ENCODE measurements around the gene FSCN2. TPM values are rescaled to one million over a fixed set of nuclear protein-coding genes. Genes with fewer than 3 reads are reported as not detected.

FSCN2 gene
- total RNA-seq, 6 experiments from 2014 or later, result 0.22 TPM; not detected in 5

DNA sequence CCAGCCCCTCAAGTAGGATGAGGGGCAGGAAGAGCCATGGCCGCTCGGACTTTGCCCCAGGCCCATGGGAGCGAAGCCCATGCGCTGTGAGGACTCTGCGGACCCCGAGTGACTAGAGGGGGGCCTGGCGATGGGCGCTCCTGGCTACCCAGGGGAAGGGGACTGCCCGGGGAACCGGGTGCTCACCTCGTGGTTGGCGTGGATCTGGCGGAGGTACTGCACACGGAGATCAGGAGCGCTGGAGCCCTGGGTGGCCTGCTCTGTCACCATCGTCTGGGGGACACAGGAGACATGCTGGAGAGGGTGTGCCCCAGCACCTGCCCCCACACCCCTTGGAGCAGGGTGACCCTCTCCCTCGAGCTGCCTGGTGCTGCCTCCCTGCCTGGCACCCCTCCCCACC, 12.9 kb downstream of the FSCN2 start:
- no peak overlapping the region for H3K27ac ChIP-seq
- H3K36me3 ChIP-seq, result peaks cover 0 to 20% (median 4%) of the 10 kb centered on the region in 4 donors
- intact Hi-C loops (cut with DNase I), result no loop called here
- no peaks in the 10 kb centered on the region for H3K4me1 ChIP-seq
- no peaks in the 10 kb centered on the region for H3K27me3 ChIP-seq
- ATAC-seq, result no peak
- no peak overlapping the region for H3K4me3 ChIP-seq
- DNase-seq, result no peak
- no peaks in the 10 kb centered on the region for H3K9me3 ChIP-seq
- WGBS (ENCODE audit: insufficient coverage, low coverage, low lambda C conversion rate, missing lambda C conversion rate), result no CpG with 5 or more reads among the region's 17 CpGs
- no peak for TF ChIP-seq POLR2A (IDR thresholded peaks at IDR 0.05)
- TF ChIP-seq, protein P1, sequence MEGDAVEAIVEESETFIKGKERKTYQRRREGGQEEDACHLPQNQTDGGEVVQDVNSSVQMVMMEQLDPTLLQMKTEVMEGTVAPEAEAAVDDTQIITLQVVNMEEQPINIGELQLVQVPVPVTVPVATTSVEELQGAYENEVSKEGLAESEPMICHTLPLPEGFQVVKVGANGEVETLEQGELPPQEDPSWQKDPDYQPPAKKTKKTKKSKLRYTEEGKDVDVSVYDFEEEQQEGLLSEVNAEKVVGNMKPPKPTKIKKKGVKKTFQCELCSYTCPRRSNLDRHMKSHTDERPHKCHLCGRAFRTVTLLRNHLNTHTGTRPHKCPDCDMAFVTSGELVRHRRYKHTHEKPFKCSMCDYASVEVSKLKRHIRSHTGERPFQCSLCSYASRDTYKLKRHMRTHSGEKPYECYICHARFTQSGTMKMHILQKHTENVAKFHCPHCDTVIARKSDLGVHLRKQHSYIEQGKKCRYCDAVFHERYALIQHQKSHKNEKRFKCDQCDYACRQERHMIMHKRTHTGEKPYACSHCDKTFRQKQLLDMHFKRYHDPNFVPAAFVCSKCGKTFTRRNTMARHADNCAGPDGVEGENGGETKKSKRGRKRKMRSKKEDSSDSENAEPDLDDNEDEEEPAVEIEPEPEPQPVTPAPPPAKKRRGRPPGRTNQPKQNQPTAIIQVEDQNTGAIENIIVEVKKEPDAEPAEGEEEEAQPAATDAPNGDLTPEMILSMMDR (IDR thresholded peaks at IDR 0.05), result no peak

GRCh38 chr17:81542431-81543338, 14.5 kb downstream of the FSCN2 start:
- H3K36me3 ChIP-seq, result peaks cover 0 to 36% (median 8%) of the 10 kb centered on the region in 4 donors
- H3K4me3 ChIP-seq, result no peak overlapping the region
- H3K27ac ChIP-seq, result no peak overlapping the region
- no peaks in the 10 kb centered on the region for H3K27me3 ChIP-seq
- 47% methylated on average over 3 of the region's 15 CpGs for WGBS (ENCODE audit: insufficient coverage, low coverage, low lambda C conversion rate, missing lambda C conversion rate)
- H3K9me3 ChIP-seq, result no peaks in the 10 kb centered on the region
- no peak for TF ChIP-seq POLR2A (IDR thresholded peaks at IDR 0.05)
- TF ChIP-seq, protein P1 (IDR thresholded peaks at IDR 0.05), result no peak
- DNase-seq, result no peak
- H3K4me1 ChIP-seq, result no peaks in the 10 kb centered on the region
- ATAC-seq, result no peak
- intact Hi-C loops (cut with DNase I), result no loop called here

DNA sequence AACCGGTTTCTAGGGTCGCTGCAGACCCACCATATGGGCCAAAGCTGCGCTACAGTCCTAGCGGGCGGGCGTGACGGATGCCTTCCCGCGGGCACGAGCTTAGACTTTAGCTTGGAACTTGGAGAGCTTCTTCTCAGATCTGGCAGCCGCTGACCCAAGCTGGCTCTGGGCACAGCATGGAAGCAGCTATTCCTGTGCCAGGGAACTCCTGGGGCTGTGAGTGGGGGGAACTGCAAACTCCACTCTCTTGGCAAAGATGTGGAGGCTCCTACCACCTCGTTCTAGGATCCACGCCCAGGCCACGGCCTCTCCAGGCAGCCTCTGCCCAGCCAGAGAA, 15.1 kb downstream of the FSCN2 start:
- H3K9me3 ChIP-seq, result no peaks in the 10 kb centered on the region
- peaks cover 0 to 40% (median 8%) of the 10 kb centered on the region in 4 donors for H3K36me3 ChIP-seq
- no CpG with 5 or more reads among the region's 14 CpGs for WGBS (ENCODE audit: insufficient coverage, low coverage, low lambda C conversion rate, missing lambda C conversion rate)
- no peaks in the 10 kb centered on the region for H3K4me1 ChIP-seq
- no peak for ATAC-seq
- TF ChIP-seq, protein P1 (IDR thresholded peaks at IDR 0.05), result no peak
- no peak for TF ChIP-seq POLR2A (IDR thresholded peaks at IDR 0.05)
- no peaks in the 10 kb centered on the region for H3K27me3 ChIP-seq
- H3K4me3 ChIP-seq, result no peak overlapping the region
- H3K27ac ChIP-seq, result no peak overlapping the region
- intact Hi-C loops (cut with DNase I), result no loop called here
- no peak for DNase-seq

DNA sequence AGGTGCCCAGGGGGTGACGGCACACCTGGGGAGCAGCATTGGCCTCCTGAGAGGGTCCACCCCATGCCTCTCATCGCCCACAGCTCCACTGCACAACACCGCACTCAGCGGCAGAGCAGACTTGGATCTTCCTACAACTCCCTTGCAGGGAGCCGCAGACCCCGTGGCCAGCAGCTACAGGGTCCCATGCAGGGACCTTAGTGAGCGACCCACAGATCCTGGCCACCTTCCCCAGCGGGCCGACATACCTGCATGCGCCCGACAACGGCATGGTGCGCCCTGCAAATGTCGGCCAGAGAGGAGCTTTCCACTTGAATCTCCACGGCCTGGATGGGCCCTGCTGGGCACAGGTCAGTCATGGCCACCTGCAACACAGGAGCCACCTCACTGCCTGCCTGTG, 15.6 kb downstream of the FSCN2 start:
- Histone ChIP-seq H3K27me3 (no peaks in the 10 kb centered on the region), H3K4me3 (no peak overlapping the region), H3K9me3 (no peaks in the 10 kb centered on the region), H3K36me3 (peaks cover 0 to 40% (median 8%) of the 10 kb centered on the region in 4 donors), H3K4me1 (peaks cover 0 to 1% (median 0%) of the 10 kb centered on the region in 4 donors), H3K27ac (no peak overlapping the region)
- no CpG with 5 or more reads among the region's 15 CpGs for WGBS (ENCODE audit: insufficient coverage, low coverage, low lambda C conversion rate, missing lambda C conversion rate)
- ATAC-seq, result no peak
- DNase-seq, result no peak
- intact Hi-C loops (cut with DNase I), result no loop called here
- TF ChIP-seq, protein P1 (IDR thresholded peaks at IDR 0.05), result no peak
- no peak for TF ChIP-seq POLR2A (IDR thresholded peaks at IDR 0.05)
